ENCODE results near the gene SP140L.
A peak's percentile ranks its signal among the peaks of the same experiment; 100 is the strongest.
"Not testable (repeated sequence)": the region's sequence is repeated elsewhere in the genome, so short reads cannot be mapped to it uniquely, and the experiment has no call there.

Gene SP140L

DNA sequence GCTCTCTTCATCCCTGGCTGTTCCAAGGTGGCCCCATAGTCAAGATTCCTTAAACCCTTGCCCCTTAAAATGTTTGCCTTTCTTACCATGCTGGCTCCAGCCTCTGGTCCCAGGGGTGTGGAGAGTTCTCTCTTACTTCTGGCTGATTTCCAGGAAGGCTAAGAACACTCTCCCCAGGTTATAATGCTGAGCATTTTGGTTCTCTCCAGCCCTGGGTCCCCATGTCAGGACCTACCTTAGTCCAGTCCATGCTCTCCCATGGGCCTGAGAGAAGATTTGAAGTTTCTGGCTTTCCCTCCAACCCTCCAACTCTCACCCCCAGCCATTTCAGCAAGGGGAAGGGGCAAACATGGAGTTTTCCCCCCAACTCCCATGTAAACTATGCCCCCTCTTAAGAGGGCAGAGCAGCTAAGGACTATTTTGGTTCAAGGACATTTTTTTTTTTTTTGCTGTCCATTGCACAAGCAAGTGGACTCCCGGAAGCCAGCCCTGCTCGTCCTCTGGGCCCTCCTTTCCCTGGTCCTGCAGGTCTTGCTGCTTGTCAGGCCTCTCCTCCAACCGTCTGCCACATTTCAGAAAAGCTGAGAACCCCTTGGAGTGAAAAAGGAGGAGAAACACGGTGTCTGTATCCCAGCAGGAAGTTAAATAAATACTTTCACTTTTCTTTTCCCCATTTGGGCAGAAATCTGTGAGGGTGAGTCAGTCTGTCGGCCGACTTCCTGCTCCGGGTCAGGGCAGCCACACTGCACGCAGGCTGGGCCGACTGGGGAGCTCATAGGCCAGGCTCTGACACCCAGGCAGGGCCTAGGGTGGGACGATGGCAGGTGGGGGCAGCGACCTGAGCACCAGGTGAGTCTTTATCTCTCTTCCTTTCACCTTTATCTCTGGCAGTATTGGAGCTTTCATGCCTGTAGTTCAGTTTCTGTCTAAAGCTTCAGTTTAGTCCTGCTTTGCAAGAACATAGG is at the start of gene SP140L:
SP140L (plus strand) TSS at position 741 of the 965 bp plus-strand sequence; CDS start at position 818, 77 bp downstream.
- peak within 1 kb of the TSS; percentile 53 for H3K4me3 ChIP-seq (ENCODE audit: low read depth, low read length)
- peak; percentile 36 for DNase-seq (ENCODE audit: low read depth)

DNA sequence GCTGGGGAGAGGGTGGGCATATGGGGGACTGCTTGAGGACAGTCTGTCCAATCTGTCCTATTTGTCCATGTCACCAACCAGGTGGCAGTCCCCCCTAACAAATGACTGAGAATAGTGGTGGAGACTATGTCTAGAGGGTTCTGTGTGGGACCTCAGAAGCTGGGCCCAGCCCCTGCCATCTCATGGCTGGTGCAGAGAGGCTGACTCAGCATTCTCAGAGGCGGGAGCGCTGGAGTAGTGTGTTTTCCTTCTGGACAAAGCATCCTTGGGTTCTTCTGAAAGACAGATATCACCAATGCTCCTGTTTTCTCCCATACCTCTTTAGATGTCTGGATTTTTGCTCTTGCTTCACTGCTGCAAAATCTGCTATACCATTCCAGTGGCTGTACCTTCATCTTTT is 44.1 kb upstream of the SP140L start:
- no peak for DNase-seq (ENCODE audit: low read depth)
- H3K4me3 ChIP-seq (ENCODE audit: low read depth, low read length), result no peak overlapping the region

DNA sequence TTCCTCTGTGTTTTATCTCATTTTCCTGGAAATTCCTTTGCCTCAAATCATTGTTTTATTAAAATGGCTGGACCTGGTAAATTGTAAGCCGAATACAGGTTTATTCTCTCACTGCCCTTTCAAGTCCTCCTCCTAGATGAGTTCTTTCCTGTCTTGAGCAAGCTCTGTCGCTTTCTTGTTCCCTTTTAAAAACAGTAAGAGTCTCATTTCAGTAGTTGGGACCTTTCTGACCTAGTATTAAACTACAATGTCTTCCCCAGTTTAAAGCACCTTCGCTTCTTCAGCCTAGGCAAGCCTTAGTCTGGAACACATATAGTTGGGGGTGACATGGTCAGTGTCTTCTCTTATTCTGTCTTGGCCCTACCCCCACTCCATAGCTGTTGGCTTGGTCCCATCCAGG is 40.9 kb upstream of the SP140L start:
- DNase-seq (ENCODE audit: low read depth), result no peak
- no peak overlapping the region for H3K4me3 ChIP-seq (ENCODE audit: low read depth, low read length)

DNA sequence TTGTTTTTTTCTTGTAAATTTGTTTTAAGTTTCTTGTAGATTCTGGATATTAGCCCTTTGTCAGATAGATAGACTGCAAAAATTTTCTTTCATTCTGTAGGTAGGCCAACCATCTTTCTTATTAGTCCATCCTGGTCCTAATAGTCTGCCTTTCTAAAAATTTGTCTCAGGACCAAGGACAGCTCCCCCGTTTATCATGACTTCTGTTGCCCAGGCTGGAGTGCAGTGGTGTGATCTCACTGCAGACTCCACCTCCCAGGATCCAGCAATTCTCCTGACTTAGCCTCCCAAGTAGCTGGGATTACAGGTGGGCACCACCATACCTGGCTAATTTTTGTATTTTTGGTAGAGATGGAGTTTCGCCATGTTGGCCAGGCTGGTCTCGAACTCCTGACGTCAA is 37.7 kb upstream of the SP140L start:
- DNase-seq (ENCODE audit: low read depth), result not testable (repeated sequence)

DNA sequence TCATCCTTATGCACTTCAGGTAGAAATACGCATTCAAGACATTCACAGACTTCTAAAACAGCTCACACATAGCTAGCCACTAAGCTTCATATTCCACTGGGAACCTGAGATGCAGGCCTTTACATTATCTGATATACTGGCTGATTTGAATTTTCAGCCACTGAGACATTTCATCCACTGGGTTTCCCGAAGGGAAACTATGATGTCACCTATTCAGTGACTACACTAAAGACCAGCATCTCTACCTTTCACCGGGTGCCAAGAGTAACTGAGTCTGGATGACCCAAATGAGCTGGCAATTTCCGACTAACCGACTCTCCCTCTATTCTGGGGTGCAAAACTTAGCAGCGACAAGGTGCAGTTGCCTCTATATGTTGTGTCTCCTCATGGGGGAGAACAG is 31.8 kb upstream of the SP140L start:
- no peak for DNase-seq (ENCODE audit: low read depth)
- no peak overlapping the region for H3K4me3 ChIP-seq (ENCODE audit: low read depth, low read length)

More for the DNA sequence above, 37.7 kb upstream of the SP140L start:
- not testable (repeated sequence) for H3K4me3 ChIP-seq (ENCODE audit: low read depth, low read length)

DNA sequence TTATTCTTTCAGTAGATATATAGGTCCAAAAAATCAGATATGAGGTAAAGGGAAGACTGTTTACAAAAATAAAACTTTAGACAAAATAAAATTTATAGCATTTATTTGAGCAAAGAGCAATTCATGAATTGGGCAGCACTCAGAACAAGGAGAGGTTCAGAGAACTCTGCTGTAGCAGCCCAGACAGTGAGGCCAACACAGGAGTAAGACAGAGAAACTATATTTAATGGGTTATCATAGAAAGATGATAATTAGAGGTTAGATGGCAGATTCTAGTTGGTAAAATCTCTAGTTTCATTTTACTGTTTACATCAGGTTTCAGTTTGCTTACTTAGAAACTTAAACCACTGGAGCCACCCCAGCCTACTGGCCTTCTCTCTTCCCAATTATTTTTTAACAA is 30.1 kb upstream of the SP140L start:
- no peak for DNase-seq (ENCODE audit: low read depth)
- no peak overlapping the region for H3K4me3 ChIP-seq (ENCODE audit: low read depth, low read length)

DNA sequence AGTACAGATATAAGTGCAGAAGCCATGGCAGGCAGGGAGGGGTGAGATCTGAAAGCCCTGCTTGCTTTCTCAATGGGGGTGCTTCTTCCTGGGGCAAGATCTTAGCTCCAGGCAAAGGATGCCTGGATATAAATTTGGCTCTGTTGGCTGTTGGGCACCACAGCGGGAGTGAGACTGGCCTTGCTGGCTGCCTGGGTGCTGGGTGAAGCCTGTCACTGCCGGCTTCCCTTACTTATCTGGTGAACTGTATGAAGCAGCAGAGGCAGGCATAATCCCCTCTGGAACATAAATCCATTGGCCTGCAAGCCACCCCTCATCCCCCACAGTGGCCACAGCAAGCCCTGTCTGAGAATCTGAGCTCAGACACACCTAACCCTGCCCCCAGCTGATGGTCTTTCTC is 27.4 kb upstream of the SP140L start:
- H3K4me3 ChIP-seq (ENCODE audit: low read depth, low read length), result no peak overlapping the region
- DNase-seq (ENCODE audit: low read depth), result no peak

DNA sequence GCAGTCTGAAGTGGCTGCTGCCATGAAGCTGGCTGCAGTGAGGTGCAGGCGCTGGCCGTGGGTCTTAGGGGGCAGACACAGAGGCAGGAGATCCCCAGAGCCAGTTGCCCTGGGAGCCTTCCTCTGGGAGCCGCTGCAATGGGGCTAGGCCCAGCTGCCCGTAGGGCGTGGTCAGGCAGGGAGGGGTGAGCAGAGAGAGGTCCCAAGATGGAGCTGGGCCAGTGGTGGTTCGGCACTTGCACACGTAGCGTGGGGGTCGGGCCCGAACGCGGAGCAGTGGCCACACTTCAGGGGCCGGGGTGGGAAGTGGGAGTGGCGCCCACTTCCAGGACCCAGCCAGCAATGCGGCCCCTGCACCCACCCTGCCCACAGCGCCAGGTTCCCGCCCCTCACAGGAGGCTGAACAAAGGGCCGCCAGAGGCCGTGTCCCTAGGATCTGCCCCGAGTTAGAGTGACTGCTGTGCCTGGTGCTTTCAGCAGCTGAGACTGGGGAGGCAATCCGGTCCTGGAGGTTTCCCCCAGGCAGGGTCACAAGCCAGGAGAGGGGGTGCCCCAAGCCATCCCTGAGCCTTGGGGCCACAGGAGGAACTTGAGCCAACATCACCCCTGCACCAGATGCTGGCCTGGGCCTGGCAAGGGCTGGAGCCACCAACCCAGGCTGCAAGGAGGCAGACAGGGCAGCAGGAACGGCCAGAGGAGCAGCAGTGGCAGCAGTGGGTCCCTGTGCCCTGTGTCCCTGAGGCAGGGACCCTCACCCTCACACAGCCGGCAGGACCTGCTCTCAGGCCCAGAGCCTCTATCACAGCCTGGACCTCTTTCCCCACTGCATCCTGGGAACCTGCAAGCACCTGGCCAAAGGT is 21.3 kb upstream of the SP140L start:
- no peak overlapping the region for H3K4me3 ChIP-seq (ENCODE audit: low read depth, low read length)
- DNase-seq (ENCODE audit: low read depth), result no peak

DNA sequence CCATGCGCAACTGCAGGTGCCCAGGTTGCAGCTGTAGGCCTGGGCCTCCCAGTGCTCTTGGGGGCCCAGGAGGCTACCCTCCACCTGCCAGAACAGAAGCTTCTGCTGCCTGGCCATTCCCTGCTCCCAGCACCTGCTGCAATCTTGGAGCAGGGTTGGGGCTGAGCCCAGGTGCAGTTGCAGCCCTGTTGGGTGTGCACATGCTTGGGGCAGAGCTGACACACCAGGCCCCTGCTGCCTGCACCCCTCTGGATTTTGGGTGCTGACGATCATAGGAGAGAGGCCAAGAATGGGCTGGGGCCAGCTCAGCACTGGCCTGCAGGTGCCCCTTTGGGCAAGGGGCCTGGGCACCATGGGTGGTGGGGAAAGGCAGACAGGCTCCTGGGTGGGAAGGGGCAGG is 20.5 kb upstream of the SP140L start:
- no peak overlapping the region for H3K4me3 ChIP-seq (ENCODE audit: low read depth, low read length)
- DNase-seq (ENCODE audit: low read depth), result no peak

DNA sequence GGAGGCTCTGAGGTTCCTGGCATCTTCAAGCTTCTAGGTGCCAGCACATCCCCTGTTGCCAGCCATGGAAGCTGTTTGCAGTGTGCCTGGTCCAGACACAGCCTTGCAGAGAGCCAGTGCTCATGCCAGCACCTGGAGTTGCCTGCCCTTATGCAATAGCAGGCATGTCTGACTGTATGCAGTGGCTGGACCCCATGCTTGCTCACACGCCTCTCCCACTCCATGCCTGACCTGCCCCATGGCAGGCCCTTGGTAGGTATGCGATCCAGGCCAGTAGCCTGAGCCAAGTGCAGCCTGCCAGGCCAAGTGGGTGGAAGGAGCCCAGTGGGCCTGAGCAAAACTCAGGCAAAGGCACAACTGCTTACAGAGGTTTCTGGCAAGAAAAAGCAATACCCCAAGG is 19.5 kb upstream of the SP140L start:
- H3K4me3 ChIP-seq (ENCODE audit: low read depth, low read length), result no peak overlapping the region
- no peak for DNase-seq (ENCODE audit: low read depth)

DNA sequence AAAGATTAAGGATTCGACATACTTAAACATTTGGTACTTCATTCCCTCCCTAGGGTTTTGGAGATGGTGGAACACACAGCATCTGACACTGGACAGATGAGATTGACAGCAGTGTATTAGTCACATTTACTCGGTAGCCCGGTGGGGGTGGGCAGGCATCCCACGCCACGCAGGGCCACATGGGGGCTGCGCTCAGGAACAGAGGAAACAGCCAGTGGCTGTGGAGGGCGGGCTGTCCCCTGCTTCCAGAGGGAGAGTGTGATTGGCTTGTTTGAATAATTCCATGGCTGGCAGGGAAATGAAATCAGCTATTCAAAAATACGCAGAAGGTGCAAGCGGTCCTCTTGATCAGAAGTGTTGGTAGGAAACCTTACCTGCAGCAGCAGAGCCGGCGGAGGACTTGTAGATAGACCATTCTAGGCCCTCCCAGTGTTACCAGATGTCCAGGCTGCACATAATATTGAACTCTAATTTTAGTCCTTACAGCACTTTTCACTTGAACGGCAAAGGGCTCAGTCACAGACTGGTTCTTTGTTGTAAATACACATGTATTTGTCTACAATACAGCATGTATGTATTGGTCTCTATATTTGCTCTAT is 18.5 kb upstream of the SP140L start:
- H3K4me3 ChIP-seq (ENCODE audit: low read depth, low read length), result no peak overlapping the region
- DNase-seq (ENCODE audit: low read depth), result no peak

DNA sequence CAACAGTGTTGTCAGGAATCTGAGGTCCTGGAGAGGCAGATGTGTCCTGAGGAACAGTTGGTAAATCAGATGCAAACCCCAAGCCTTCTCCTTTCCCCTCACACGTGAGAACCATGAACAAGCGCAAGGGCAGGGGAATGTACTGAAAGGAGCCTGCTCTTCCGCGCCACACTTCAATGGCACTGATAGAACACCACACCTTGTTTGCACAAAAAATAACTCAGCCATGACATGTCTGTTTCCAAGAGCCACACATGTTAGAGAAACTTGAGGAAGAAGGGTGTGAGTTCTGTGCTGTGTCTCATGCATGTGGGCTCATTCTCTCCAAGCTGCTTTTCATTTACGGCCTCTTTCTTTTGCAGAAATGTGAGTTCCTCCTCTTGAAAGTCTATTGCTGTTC is 16.2 kb upstream of the SP140L start:
- H3K4me3 ChIP-seq (ENCODE audit: low read depth, low read length); DNase-seq (ENCODE audit: low read depth): not testable (repeated sequence)

DNA sequence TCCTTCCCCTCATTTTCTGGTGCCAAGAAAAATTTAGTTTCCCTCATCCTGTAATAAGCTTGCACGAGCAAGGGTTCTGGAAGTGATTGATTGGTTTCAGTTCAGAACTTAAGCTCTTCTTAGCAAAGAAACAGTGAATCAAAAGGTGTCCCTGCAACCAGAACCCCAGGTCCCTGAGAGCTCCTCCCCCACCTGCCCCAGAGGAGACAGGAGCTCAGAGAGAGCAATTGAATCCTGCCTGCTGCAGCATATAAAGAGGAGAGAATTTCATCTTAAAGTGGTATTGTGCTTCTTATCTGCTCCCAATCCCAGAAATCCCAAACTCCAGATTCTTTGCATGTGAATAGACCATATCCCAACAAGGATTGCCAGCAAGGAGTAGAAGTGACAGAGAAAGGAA is 15.4 kb upstream of the SP140L start:
- H3K4me3 ChIP-seq (ENCODE audit: low read depth, low read length); DNase-seq (ENCODE audit: low read depth): not testable (repeated sequence)

DNA sequence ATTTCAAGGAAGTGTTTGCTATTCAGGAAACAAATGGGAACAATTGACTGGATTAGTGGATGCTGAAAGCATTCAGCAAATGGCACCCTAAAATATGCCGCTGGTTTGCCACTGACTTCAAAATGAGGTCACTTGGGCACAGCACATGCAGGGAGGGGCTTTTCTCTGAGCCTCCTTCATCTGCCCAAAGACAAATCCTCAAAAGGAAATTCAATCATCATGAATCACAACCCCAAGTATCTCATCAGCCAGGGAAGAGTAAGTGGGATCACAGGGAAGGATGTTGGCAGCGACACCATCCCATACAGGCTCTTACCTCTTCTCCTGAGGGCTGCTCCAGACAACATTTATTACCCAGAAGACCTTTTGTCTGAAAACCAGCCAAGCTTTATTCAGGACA is 14.4 kb upstream of the SP140L start:
- no peak overlapping the region for H3K4me3 ChIP-seq (ENCODE audit: low read depth, low read length)
- DNase-seq (ENCODE audit: low read depth), result no peak

DNA sequence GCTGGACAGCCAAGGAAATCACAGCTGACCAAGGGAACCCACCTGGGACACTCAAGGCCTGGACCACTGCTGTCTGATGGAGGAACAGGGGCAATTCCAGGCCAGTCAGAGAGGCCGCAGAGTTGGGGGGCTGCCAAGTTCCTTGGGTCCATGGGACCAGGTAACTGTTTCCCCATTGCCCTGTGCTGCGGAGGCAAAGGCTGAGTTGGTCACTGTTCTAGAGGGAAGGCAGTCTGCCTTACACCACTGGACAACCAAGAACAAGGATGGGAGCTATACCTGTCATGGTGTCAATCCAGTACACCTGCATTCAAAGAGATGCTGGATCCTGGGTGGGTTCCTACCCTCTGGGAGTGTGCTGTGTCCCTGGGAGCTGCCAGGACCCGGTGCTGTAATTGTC is 9.6 kb upstream of the SP140L start:
- DNase-seq (ENCODE audit: low read depth), result no peak
- no peak overlapping the region for H3K4me3 ChIP-seq (ENCODE audit: low read depth, low read length)

DNA sequence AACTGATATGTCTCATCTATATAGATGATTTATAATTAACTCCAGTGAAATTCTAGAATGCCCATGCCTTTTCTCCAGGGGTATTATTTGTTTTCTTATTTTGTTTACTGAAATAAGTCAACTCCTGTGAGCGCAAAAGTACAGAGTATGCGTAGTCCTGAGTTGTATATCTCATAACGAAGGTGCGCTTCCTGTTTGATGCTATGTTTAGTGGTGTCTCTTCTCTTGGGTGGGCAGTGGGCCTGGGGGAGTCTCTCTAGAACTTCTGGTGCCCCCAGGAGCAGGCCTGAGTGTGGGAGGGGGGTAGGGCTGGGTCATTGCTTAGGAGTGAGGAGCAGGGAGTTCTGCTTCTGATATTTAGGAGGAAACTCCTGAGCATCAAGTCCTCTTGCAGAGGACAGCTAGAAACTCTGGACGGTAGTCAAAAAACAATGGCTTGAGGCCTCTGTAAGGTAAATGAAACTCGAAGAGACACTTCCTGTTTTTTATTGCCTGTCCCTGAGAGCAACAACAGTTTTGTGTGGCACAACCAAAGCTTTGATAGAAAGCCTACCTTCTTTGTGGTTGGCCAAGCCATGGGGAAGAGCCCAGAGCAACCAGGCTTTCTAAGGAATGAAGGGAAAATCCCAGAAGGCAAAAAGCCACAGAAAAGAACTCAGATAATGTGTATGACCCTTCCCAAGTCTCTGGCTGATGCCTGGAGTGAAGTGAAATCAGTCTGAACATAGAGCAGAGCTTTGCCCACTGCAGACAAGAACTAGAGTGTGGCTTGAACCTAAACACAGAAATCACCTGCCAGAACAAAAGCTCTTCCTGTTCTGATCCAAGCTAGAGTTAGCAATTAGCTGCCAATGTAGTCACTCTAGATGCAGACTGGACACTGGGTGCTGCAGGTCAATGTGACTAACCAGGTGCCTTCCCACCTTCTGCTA is 8.5 kb upstream of the SP140L start:
- DNase-seq (ENCODE audit: low read depth), result no peak

DNA sequence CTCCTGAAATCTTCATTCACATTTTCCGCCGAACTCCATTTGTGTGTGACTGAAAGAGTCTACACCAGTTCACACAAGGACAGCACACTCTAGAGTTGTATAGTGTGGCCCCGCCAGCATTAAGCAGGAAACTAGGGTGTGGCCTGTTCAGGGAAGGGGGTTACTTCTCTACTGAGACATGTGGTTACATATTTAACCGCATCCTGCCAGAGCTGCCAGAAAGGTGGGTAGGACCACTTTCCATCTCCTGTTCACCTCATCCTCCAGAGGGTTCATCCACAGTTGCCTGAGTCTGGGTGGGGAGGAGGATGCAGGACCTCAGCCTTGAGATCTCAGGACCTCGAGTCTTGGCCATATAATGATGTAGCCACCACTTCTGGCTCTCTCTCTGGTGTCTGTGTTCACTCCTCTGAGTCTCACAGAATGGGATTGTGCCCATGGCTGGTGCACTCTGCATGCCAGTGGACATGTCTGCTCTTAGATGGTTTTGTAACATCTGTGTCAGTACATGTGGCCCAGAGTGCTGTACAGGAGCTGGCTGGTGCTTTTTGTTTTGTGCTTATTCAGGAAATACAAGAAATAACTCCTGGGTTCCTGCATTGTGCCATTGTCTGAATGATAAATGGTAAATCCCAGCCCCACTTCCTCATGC is 7.7 kb upstream of the SP140L start:
- no peak for DNase-seq (ENCODE audit: low read depth)
- H3K4me3 ChIP-seq (ENCODE audit: low read depth, low read length), result no peak overlapping the region

More for the DNA sequence above, 8.5 kb upstream of the SP140L start:
- H3K4me3 ChIP-seq (ENCODE audit: low read depth, low read length), result no peak overlapping the region

DNA sequence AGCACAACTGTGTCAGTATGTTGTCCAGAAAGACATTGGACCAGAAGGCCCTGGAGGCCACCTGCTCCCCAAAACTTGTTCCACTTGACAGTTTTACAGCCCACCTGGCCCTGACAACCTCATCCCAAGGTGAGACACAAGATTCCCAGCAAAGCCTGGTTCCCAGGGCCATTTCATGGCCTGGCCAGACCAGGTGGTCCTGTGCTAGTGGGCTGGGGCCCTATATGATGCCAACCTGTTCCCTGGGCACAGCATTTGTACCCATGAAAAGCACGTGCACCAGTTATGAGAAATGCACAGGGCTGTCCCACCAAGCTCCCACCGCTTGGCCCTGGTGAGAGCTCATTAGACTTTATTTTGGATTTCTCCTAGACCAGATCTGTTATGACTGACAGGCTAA is 6.0 kb upstream of the SP140L start:
- DNase-seq (ENCODE audit: low read depth), result no peak
- no peak overlapping the region for H3K4me3 ChIP-seq (ENCODE audit: low read depth, low read length)

All from skeletal muscle cell (primary cell).